Measurements from ENCODE around the gene RBM47.

Gene RBM47

DNA sequence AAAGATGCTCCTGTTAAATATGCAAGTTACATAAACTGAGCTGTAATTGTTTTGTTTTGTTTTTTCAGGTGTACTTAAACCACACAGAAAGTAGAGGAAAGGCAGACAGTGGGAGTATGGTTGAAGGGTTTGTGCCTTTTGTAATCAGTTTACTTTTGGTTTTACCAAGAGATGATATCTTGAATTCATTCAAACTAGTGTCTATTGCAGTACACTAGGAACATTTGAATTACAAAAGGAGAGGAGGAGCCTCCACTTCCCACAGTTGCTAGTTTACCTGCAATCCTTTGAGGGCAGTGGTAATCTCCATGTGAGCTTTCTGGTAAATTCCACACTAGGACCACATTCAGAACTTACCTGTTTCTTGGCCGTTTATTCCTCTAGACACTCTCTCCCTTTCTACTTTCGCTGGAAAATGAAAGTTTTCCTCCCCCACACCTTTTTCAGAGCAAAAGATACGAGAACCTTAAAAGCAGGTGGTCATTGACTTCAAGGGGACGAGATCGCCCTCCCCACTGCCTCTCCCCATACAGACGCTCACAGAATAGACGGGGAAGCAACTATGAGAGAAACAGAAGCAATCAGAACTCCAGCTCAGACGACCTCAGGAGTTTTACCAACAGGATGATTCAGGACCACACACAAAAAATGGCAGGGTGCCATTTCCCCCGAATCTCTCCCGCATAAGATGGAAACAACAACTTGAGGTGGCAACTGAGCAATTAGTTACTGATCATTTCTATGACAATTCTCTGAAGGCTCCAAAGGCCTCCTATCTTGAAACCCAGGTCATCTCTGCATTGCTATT, 3.3 kb downstream of the RBM47 start:
- in situ Hi-C loops (cut with MboI; ENCODE audit: low pct_unique_long_range_greater_than_20kb, low sequenced_read_pairs, unreplicated experiment) = no loop called here

GRCh38 chr4:40623707-40624106, 6.0 kb downstream of the RBM47 start:
- DNase-seq (ENCODE audit: low spot score) = no peak
- TF ChIP-seq, protein P1, sequence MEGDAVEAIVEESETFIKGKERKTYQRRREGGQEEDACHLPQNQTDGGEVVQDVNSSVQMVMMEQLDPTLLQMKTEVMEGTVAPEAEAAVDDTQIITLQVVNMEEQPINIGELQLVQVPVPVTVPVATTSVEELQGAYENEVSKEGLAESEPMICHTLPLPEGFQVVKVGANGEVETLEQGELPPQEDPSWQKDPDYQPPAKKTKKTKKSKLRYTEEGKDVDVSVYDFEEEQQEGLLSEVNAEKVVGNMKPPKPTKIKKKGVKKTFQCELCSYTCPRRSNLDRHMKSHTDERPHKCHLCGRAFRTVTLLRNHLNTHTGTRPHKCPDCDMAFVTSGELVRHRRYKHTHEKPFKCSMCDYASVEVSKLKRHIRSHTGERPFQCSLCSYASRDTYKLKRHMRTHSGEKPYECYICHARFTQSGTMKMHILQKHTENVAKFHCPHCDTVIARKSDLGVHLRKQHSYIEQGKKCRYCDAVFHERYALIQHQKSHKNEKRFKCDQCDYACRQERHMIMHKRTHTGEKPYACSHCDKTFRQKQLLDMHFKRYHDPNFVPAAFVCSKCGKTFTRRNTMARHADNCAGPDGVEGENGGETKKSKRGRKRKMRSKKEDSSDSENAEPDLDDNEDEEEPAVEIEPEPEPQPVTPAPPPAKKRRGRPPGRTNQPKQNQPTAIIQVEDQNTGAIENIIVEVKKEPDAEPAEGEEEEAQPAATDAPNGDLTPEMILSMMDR (IDR thresholded peaks at IDR 0.05; ENCODE audit: extremely low read depth, insufficient read depth, missing control alignments) = no peak
- in situ Hi-C loops (cut with MboI; ENCODE audit: low pct_unique_long_range_greater_than_20kb, low sequenced_read_pairs, unreplicated experiment) = no loop called here

More for the DNA sequence above, 3.3 kb downstream of the RBM47 start:
- DNase-seq (ENCODE audit: low spot score) = no peak
- TF ChIP-seq, protein P1 (IDR thresholded peaks at IDR 0.05; ENCODE audit: extremely low read depth, insufficient read depth, missing control alignments) = no peak

- in situ Hi-C loops (cut with MboI; ENCODE audit: low pct_unique_long_range_greater_than_20kb, low sequenced_read_pairs, unreplicated experiment) = no loop called here
- TF ChIP-seq, protein P1 (IDR thresholded peaks at IDR 0.05; ENCODE audit: extremely low read depth, insufficient read depth, missing control alignments) = no peak
- DNase-seq (ENCODE audit: low spot score) = no peak
Observed at GRCh38 chr4:40622913-40623312, 6.8 kb downstream of the RBM47 start.

GRCh38 chr4:40621592-40622512, 7.8 kb downstream of the RBM47 start:
- no peak for DNase-seq (ENCODE audit: low spot score)
- TF ChIP-seq, protein P1 (IDR thresholded peaks at IDR 0.05; ENCODE audit: extremely low read depth, insufficient read depth, missing control alignments) = no peak
- in situ Hi-C loops (cut with MboI; ENCODE audit: low pct_unique_long_range_greater_than_20kb, low sequenced_read_pairs, unreplicated experiment) = no loop called here

- in situ Hi-C loops (cut with MboI; ENCODE audit: low pct_unique_long_range_greater_than_20kb, low sequenced_read_pairs, unreplicated experiment) = no loop called here
- no peak for DNase-seq (ENCODE audit: low spot score)
- TF ChIP-seq, protein P1 (IDR thresholded peaks at IDR 0.05; ENCODE audit: extremely low read depth, insufficient read depth, missing control alignments) = no peak
Observed at GRCh38 chr4:40621229-40621591, 8.5 kb downstream of the RBM47 start.

- TF ChIP-seq, protein P1 (IDR thresholded peaks at IDR 0.05; ENCODE audit: extremely low read depth, insufficient read depth, missing control alignments) = no peak
- no peak for DNase-seq (ENCODE audit: low spot score)
- in situ Hi-C loops (cut with MboI; ENCODE audit: low pct_unique_long_range_greater_than_20kb, low sequenced_read_pairs, unreplicated experiment) = no loop called here
Observed at GRCh38 chr4:40619600-40619999, 10.1 kb downstream of the RBM47 start.

All from GM13977 (cell line).